ENCODE measurements around the gene SAMD13.

- TF ChIP-seq EZH2 (IDR thresholded peaks at IDR 0.05; ENCODE audit: borderline replicate concordance, insufficient read depth, low read depth, low read length, poor library complexity, severe bottlenecking) (no peak), CTCF (IDR thresholded peaks at IDR 0.05) (no peak)
Observed at GRCh38 chr1:84379917-84380180, 78.3 kb downstream of the SAMD13 start.

Data from B cell (primary cell).